ENCODE data around the gene TSACC. TPM values are rescaled to one million over a fixed set of nuclear protein-coding genes. Genes with fewer than 3 reads are reported as not detected.
"Not testable (repeated sequence)": the region's sequence is repeated elsewhere in the genome, so short reads cannot be mapped to it uniquely, and the experiment has no call there.

Gene TSACC
- total RNA-seq, 1 donor from 2014 or later = 0.65 TPM

DNA sequence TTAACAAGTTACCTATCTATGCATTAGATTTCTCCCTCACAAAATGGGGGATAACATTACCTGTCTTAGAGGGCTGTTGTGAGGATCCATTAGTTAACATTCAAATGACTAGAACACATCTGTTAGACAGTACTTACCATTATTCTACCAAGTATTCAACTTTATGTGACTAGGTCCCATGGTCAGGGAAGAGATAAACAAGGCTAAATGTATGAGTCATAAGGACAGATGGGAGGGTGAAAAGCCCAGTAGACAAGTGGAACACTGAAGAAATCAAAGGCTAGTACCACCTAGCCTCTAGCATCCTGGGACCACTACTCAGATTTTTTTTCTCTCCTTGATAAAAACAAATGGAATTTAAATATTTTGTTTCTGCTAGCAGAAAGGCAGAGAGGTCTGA lies 30.2 kb upstream of the TSACC start:
- no peak for DNase-seq (ENCODE audit: low spot score, unreplicated experiment)
- no peaks in the 10 kb centered on the region for H3K27me3 Mint-ChIP-seq
- H3K9me3 Mint-ChIP-seq (ENCODE audit: low read depth) = no peaks in the 10 kb centered on the region
- H3K36me3 Mint-ChIP-seq (ENCODE audit: insufficient read depth) = peaks cover 17% of the 10 kb centered on the region
- TF ChIP-seq, protein P1, sequence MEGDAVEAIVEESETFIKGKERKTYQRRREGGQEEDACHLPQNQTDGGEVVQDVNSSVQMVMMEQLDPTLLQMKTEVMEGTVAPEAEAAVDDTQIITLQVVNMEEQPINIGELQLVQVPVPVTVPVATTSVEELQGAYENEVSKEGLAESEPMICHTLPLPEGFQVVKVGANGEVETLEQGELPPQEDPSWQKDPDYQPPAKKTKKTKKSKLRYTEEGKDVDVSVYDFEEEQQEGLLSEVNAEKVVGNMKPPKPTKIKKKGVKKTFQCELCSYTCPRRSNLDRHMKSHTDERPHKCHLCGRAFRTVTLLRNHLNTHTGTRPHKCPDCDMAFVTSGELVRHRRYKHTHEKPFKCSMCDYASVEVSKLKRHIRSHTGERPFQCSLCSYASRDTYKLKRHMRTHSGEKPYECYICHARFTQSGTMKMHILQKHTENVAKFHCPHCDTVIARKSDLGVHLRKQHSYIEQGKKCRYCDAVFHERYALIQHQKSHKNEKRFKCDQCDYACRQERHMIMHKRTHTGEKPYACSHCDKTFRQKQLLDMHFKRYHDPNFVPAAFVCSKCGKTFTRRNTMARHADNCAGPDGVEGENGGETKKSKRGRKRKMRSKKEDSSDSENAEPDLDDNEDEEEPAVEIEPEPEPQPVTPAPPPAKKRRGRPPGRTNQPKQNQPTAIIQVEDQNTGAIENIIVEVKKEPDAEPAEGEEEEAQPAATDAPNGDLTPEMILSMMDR (IDR thresholded peaks at IDR 0.05; ENCODE audit: unreplicated experiment) = no peak
- H3K27ac Mint-ChIP-seq = peak overlapping the region; percentile 70
- no peaks in the 10 kb centered on the region for H3K4me1 Mint-ChIP-seq (ENCODE audit: low read depth)
- H3K4me3 Mint-ChIP-seq (ENCODE audit: low read depth) = no peak overlapping the region

DNA sequence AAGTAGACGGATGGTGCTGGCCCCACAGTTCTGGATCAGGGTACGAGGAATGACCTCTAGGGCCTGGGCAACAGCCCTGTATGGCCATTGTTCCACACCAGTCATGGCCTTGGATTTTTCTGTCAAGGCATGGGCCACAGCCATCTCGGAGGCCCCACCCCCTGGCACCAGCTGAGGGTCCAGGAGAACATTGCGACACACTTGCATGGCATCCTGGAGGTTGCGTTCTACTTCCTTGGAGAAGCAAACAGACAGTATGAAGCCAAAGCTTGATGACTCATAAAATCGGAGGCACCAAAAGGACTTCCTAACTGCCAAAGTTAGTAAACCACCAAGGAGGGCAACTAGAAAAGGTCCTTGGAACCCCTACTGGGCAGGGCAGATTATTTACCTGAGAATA lies 27.4 kb upstream of the TSACC start:
- no peak for DNase-seq (ENCODE audit: low spot score, unreplicated experiment)
- no peak overlapping the region for H3K4me3 Mint-ChIP-seq (ENCODE audit: low read depth)
- TF ChIP-seq, protein P1 (IDR thresholded peaks at IDR 0.05; ENCODE audit: unreplicated experiment) = no peak
- H3K36me3 Mint-ChIP-seq (ENCODE audit: insufficient read depth) = peaks cover 23% of the 10 kb centered on the region
- no peaks in the 10 kb centered on the region for H3K9me3 Mint-ChIP-seq (ENCODE audit: low read depth)
- H3K27me3 Mint-ChIP-seq = no peaks in the 10 kb centered on the region
- no peaks in the 10 kb centered on the region for H3K4me1 Mint-ChIP-seq (ENCODE audit: low read depth)
- no peak overlapping the region for H3K27ac Mint-ChIP-seq

DNA sequence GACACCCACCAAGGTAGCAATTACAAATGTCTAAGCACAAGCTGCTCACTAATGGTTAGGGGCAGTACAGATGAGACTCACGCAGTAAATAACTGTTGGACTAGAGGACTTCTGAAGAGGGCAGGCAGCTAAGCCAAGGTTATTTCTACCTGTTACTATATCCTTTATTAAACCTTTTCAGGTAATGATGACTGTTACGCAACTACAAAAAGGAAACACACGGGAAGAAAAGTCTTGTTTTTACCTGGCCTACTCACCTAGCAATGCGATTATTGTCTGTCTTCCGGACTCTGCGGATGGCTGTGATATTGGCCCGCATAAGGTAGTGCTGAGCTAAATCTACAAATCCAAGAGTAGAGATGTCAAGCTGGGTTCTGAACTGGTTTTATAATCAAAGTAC lies 21.4 kb upstream of the TSACC start:
- Mint-ChIP-seq H3K9me3 (ENCODE audit: low read depth) (no peaks in the 10 kb centered on the region), H3K27me3 (no peaks in the 10 kb centered on the region), H3K4me1 (ENCODE audit: low read depth) (no peaks in the 10 kb centered on the region), H3K36me3 (ENCODE audit: insufficient read depth) (peaks cover 27% of the 10 kb centered on the region), H3K4me3 (ENCODE audit: low read depth) (no peak overlapping the region), H3K27ac (no peak overlapping the region)
- TF ChIP-seq, protein P1 (IDR thresholded peaks at IDR 0.05; ENCODE audit: unreplicated experiment) = no peak
- no peak for DNase-seq (ENCODE audit: low spot score, unreplicated experiment)

DNA sequence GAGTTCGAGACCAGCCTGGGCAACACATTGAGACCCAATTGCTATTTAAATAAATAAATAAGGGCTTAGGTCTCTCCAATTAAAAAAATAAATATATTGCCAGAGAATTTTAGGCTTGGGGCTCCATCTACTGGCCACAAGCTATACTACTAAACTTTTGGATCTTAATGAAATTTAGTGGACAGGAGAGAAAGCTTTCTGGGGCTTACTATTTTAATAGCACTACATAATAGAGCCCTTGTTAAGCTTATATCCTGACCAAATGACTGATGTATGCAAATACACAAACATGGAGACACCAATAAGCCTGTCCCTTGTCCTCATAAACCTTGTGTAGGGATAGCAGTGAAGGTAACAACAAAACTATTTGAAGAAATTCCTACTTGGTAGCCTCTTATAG lies 18.7 kb upstream of the TSACC start:
- H3K4me1 Mint-ChIP-seq (ENCODE audit: low read depth) = no peaks in the 10 kb centered on the region
- TF ChIP-seq, protein P1 (IDR thresholded peaks at IDR 0.05; ENCODE audit: unreplicated experiment) = peak; percentile 70
- H3K27ac Mint-ChIP-seq = no peak overlapping the region
- no peak for DNase-seq (ENCODE audit: low spot score, unreplicated experiment)
- H3K4me3 Mint-ChIP-seq (ENCODE audit: low read depth) = no peak overlapping the region
- H3K9me3 Mint-ChIP-seq (ENCODE audit: low read depth) = no peaks in the 10 kb centered on the region
- no peaks in the 10 kb centered on the region for H3K27me3 Mint-ChIP-seq
- H3K36me3 Mint-ChIP-seq (ENCODE audit: insufficient read depth) = peaks cover 26% of the 10 kb centered on the region

DNA sequence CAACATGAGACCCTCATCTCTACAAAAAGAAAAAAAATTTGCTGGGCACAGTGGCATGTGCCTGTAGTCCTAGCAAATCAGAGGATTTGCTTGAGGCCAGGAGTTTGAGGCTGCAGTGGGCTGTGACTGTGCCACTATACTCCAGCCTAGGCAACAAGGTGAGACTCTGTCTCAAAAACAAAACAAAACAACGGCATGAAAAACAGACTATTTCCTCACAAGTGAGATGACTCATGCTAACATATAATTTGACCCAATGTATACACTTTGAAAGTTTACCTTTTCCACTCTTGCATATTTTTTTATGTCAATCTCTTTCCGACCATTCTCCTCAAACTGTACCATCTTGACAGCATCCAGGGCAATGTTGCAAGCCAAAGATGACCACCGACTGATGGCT lies 17.8 kb upstream of the TSACC start:
- no peak overlapping the region for H3K4me3 Mint-ChIP-seq (ENCODE audit: low read depth)
- peaks cover 27% of the 10 kb centered on the region for H3K36me3 Mint-ChIP-seq (ENCODE audit: insufficient read depth)
- TF ChIP-seq, protein P1 (IDR thresholded peaks at IDR 0.05; ENCODE audit: unreplicated experiment) = no peak
- no peaks in the 10 kb centered on the region for H3K27me3 Mint-ChIP-seq
- DNase-seq (ENCODE audit: low spot score, unreplicated experiment) = no peak
- H3K4me1 Mint-ChIP-seq (ENCODE audit: low read depth) = no peaks in the 10 kb centered on the region
- no peaks in the 10 kb centered on the region for H3K9me3 Mint-ChIP-seq (ENCODE audit: low read depth)
- H3K27ac Mint-ChIP-seq = no peak overlapping the region

DNA sequence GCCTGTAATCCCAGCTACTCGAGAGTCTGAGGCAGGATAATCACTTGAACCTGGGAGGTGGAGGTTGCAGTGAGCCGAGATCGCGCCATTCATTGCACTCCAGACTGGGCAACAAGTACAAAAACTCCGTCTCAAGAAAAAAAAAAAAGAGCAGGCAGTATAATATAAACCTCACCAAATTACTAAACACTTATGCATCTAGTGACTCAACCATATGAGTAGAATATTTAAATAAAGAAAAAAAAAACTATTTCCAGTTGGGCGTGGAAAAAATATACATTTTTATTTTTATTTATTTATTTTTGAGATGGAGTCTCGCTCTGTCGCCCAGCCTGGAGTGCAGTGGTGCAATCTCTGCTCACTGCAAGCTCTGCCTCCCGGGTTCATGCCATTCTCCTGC lies 15.1 kb upstream of the TSACC start:
- not testable (repeated sequence) for H3K27ac Mint-ChIP-seq; DNase-seq (ENCODE audit: low spot score, unreplicated experiment); H3K27me3 Mint-ChIP-seq; H3K4me3 Mint-ChIP-seq (ENCODE audit: low read depth); H3K4me1 Mint-ChIP-seq (ENCODE audit: low read depth); H3K9me3 Mint-ChIP-seq (ENCODE audit: low read depth)
- peaks cover 17% of the 10 kb centered on the region for H3K36me3 Mint-ChIP-seq (ENCODE audit: insufficient read depth)

Data from progenitor cell of endocrine pancreas (in vitro differentiated cells).